ENCODE data around the gene DIP2B. TPM values are rescaled to one million over a fixed set of nuclear protein-coding genes. Genes with fewer than 3 reads are reported as not detected.

Gene DIP2B
- total and polyA plus RNA-seq, 2 of the 13 experiments (the other 11 are each of a cell fraction or from before 2014, with no cell fraction given): 32.1 to 35.8 TPM

GRCh38 chr12:50564237-50564947 is 59.6 kb downstream of the DIP2B start (continued):
- peak; percentile 44 for TF ChIP-seq MAFF (IDR thresholded peaks at IDR 0.05; ENCODE audit: low read depth, low read length)
- TF ChIP-seq RBM39 (IDR thresholded peaks at IDR 0.05; ENCODE audit: low read depth, low read length, poor library complexity, severe bottlenecking): no peak
- no peak for TF ChIP-seq PHF8 (CRISPR knock-in tag; IDR thresholded peaks at IDR 0.05)
- TF ChIP-seq FOXO4 (CRISPR knock-in tag; conservative IDR thresholded peaks at IDR 0.05): no peak
- no peak for TF ChIP-seq SP140L (CRISPR knock-in tag; IDR thresholded peaks at IDR 0.05; ENCODE audit: borderline replicate concordance)
- no peak for TF ChIP-seq ZFAT (CRISPR knock-in tag; conservative IDR thresholded peaks at IDR 0.05)
- no peak for TF ChIP-seq ZNF350 (CRISPR knock-in tag; IDR thresholded peaks at IDR 0.05; ENCODE audit: borderline replicate concordance, low read depth)
- peak; percentile 46; the same call in 1 of the 2 replicates for TF ChIP-seq CEBPB (IDR thresholded peaks at IDR 0.05; ENCODE audit: borderline replicate concordance, low read depth, low read length)
- TF ChIP-seq WIZ (CRISPR knock-in tag; IDR thresholded peaks at IDR 0.05): no peak
- peak; percentile 55; the same call in 1 of the 2 replicates for TF ChIP-seq SRF (IDR thresholded peaks at IDR 0.05; ENCODE audit: low read depth, low read length)

DNA sequence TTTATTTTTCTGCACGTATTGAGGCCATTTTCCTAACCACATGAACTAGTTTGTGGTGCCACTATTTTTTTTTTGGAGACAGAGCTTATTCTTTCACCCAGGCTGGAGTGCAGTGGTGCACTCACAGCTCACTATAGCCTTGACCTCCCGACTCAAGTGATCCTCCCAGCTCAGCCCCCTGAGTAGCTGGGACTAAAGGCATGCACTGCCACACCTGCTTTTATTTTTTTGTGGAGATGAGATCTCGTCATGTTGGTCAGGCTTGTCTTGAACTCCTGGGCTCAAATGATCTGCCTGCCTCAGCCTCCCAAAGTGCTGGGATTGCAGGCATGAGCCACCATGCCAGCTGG is 60.1 kb downstream of the DIP2B start:
- no peak overlapping the region for H3K27ac ChIP-seq (ENCODE audit: extremely low read length, insufficient read depth, low read length)
- BruUV-seq (replicated peaks): no TSS peak
- DNase-seq (ENCODE audit: low spot score) (no peak), FAIRE-seq (no peak), ATAC-seq (peak; percentile 68)
- H3K4me1 ChIP-seq (ENCODE audit: insufficient read depth, low read length): peaks cover 82% of the 10 kb centered on the region
- H3K27me3 ChIP-seq (ENCODE audit: control insufficient read depth in 1 of 2, insufficient read depth in 2 of 2, low read length in 2 of 2): no peaks in the 10 kb centered on the region
- peaks cover 9% of the 10 kb centered on the region for H4K20me1 ChIP-seq (ENCODE audit: insufficient read depth, low read length)
- H3K4me2 ChIP-seq (ENCODE audit: low read depth, low read length): no peak overlapping the region
- POLR2A ChIA-PET: interaction anchor here (1.1 kb wide), 1 partner anchor 60 kb away, joined by 3 read pairs; the partner anchor contains the start of gene DIP2B
- no peaks in the 10 kb centered on the region for H3K9me3 ChIP-seq (ENCODE audit: low read length)
- no peaks in the 10 kb centered on the region; a peak in 2 of 5 replicates for H3K36me3 ChIP-seq (replicated peaks in 1 of 2; ENCODE audit: control insufficient read depth in 1 of 2, insufficient read depth in 2 of 2, low read length in 2 of 2)
- no peak overlapping the region for H3K9ac ChIP-seq (ENCODE audit: insufficient read depth, low read depth, low read length)
- 20% methylated on average over 3 of the region's 3 CpGs for WGBS (ENCODE audit: low lambda C conversion rate)
- intact Hi-C loops (cut with micrococcal nuclease; ENCODE audit: unreplicated experiment): loop anchor here (10.0 kb wide), 1 partner anchor 50 kb away; no protein-coding TSS in a partner anchor
- H3K79me2 ChIP-seq (ENCODE audit: insufficient read depth, low read length): peaks cover 90% of the 10 kb centered on the region
- in situ Hi-C loops (cut with HindIII; ENCODE audit: extremely low pct_ligation_motif_present, low pct_unique_long_range_greater_than_20kb): no loop called here
- H2AFZ ChIP-seq (ENCODE audit: low read length): no peak overlapping the region
- CTCF ChIA-PET (ENCODE audit: low intra/inter-chr PET ratio, low total read pairs): no interaction called here
- H3K4me3 ChIP-seq (replicated peaks in 1 of 3; ENCODE audit: insufficient read depth in 1 of 3, low read depth in 2 of 3, low read length in 3 of 3): no peak overlapping the region
- TF ChIP-seq SALL1 (CRISPR knock-in tag; IDR thresholded peaks at IDR 0.05) (peak; percentile 35; the same call in 1 of the 2 replicates), NR2F6 (IDR thresholded peaks at IDR 0.05) (no peak), NR2F6 (CRISPR knock-in tag; IDR thresholded peaks at IDR 0.05) (peak; percentile 66), ZNF614 (CRISPR knock-in tag; IDR thresholded peaks at IDR 0.05; ENCODE audit: borderline replicate concordance) (no peak), TBP (CRISPR knock-in tag; IDR thresholded peaks at IDR 0.05) (no peak), ZNF292 (CRISPR knock-in tag; IDR thresholded peaks at IDR 0.05; ENCODE audit: borderline replicate concordance, low read depth) (0 out of 2 replicates have a peak, but pooled peaks have one; percentile 22), SOX13 (IDR thresholded peaks at IDR 0.05) (no peak), SOX13 (CRISPR knock-in tag; conservative IDR thresholded peaks at IDR 0.05 in 1 of 2, IDR thresholded peaks at IDR 0.05 in 1 of 2) (peak in 1 of 2 experiments; percentile 7; a peak in 1 of 4 replicates)
- TF ChIP-seq, protein P1, sequence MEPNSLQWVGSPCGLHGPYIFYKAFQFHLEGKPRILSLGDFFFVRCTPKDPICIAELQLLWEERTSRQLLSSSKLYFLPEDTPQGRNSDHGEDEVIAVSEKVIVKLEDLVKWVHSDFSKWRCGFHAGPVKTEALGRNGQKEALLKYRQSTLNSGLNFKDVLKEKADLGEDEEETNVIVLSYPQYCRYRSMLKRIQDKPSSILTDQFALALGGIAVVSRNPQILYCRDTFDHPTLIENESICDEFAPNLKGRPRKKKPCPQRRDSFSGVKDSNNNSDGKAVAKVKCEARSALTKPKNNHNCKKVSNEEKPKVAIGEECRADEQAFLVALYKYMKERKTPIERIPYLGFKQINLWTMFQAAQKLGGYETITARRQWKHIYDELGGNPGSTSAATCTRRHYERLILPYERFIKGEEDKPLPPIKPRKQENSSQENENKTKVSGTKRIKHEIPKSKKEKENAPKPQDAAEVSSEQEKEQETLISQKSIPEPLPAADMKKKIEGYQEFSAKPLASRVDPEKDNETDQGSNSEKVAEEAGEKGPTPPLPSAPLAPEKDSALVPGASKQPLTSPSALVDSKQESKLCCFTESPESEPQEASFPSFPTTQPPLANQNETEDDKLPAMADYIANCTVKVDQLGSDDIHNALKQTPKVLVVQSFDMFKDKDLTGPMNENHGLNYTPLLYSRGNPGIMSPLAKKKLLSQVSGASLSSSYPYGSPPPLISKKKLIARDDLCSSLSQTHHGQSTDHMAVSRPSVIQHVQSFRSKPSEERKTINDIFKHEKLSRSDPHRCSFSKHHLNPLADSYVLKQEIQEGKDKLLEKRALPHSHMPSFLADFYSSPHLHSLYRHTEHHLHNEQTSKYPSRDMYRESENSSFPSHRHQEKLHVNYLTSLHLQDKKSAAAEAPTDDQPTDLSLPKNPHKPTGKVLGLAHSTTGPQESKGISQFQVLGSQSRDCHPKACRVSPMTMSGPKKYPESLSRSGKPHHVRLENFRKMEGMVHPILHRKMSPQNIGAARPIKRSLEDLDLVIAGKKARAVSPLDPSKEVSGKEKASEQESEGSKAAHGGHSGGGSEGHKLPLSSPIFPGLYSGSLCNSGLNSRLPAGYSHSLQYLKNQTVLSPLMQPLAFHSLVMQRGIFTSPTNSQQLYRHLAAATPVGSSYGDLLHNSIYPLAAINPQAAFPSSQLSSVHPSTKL (CRISPR knock-in tag; IDR thresholded peaks at IDR 0.05): peak; percentile 13; the same call in 1 of the 2 replicates
